Sigmoid colon (tissue), 3 donors: ENCODE measurements around the gene MORN4.

Experiments used
- CTCF ChIP-seq, 4 experiments: fragments of 450-650 bp in 3 of 4; fragments of 200-600 bp in 1 of 4; IDR thresholded peaks; one replicate each; pipeline ENCODE4 v1.5.1; 2016 to 2019; ENCODE audit warnings: antibody characterized with exemption in 4 of 4, mild to moderate bottlenecking in 3 of 4, moderate library complexity in 2 of 4
- POLR2A ChIP-seq, 2 donors: fragments of 450-650 bp; IDR thresholded peaks; one replicate each; pipeline ENCODE4 v1.6.1; 2016; ENCODE audit warnings: antibody characterized with exemption in 2 of 2, mild to moderate bottlenecking in 2 of 2, moderate library complexity in 2 of 2

GRCh38 chr10:97643441-97643985, 10.2 kb upstream of the MORN4 start:
- no peak for TF ChIP-seq CTCF (IDR thresholded peaks at IDR 0.05)
- no peak for TF ChIP-seq POLR2A (IDR thresholded peaks at IDR 0.05)
